ENCODE measurements around the gene EPB41L1.

DNA sequence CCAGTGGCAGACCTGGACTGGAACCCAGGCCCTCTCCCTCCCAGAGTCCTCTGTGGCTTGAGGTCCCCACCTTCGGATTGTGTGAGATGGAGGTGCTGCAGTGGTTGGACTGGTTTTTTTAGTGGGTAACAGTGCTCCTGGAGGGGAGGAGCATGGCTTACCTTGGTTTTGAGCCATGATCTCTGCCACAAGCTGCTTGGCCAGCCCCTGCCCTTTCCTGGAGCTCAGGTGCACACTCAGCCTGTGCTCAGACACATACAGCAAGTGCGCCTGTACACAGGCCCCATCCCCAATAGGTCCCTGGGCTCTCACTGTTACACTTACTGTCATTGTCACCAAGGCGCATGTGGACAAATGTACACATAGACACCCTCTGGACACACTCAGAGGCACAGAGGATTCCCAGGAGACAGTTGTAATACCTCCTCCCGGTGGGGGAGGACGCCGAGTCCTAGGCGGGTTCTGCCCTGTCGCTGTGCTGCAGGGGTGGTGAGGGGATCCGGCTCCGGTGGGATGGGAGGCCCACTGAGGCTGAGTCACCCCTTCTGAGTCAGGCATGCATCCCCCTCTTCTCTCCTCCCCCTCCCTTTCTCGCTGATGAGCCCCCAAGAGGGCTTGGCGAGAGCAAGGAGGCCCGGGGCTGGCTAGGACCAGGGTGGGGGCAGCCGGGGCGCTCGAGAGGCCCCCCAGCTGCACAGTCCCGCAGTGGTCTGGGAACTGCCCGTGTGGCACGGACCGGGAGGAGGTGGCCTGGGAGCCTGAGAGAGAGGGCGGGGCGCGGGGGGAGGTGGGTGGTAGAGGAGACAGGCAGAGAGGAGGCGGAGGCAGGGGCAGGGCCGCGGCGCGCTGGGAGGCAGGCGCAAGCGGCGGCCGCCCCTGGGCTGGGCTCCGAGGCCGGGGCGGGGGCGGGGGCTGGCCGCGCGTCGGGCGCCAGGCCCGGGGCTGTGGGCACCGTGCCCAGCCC, 522 bp upstream of the EPB41L1 start:
- TF ChIP-seq SIN3A (IDR thresholded peaks at IDR 0.05; ENCODE audit: borderline replicate concordance, insufficient read depth, low read depth, low read length) (no peak), POLR2AphosphoS5 (IDR thresholded peaks at IDR 0.05; ENCODE audit: low read depth, low read length) (no peak), TCF7L2 (IDR thresholded peaks at IDR 0.05; ENCODE audit: low read depth, low read length) (no peak), REST (IDR thresholded peaks at IDR 0.05; ENCODE audit: insufficient read depth in 1 of 2, low read depth in 2 of 2, low read length in 1 of 2) (no peak)
- TF ChIP-seq, protein P1, sequence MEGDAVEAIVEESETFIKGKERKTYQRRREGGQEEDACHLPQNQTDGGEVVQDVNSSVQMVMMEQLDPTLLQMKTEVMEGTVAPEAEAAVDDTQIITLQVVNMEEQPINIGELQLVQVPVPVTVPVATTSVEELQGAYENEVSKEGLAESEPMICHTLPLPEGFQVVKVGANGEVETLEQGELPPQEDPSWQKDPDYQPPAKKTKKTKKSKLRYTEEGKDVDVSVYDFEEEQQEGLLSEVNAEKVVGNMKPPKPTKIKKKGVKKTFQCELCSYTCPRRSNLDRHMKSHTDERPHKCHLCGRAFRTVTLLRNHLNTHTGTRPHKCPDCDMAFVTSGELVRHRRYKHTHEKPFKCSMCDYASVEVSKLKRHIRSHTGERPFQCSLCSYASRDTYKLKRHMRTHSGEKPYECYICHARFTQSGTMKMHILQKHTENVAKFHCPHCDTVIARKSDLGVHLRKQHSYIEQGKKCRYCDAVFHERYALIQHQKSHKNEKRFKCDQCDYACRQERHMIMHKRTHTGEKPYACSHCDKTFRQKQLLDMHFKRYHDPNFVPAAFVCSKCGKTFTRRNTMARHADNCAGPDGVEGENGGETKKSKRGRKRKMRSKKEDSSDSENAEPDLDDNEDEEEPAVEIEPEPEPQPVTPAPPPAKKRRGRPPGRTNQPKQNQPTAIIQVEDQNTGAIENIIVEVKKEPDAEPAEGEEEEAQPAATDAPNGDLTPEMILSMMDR (IDR thresholded peaks at IDR 0.05), result no peak

Data from Panc1 (cell line).